A549 (cell line): Measurements from ENCODE around the gene GPR25. TPM values are rescaled to one million over a fixed set of nuclear protein-coding genes. Genes with fewer than 3 reads are reported as not detected.
"Not testable (repeated sequence)": the region's sequence is repeated elsewhere in the genome, so short reads cannot be mapped to it uniquely, and the experiment has no call there.

Experiments
- ATAC-seq, 2 experiments: fragments of 200-7000 bp in 1 of 2; fragments of >200 bp in 1 of 2; cut with Nextera tagmentation in 1 of 2; cut with Tn5 transposase in 1 of 2; 3 replicates each; pipeline versions ENCODE4 v1.8.0 to v1.9.1; 2018 to 2020; ENCODE audit warnings: mild to moderate bottlenecking in 1 of 2, moderate library complexity in 1 of 2
- CTCF ChIA-PET: fragments of 300-600 bp; sonication (Branson Sonifier 250); formaldehyde crosslinking; extraction: SDS; loops from one replicate; lab custom pipeline; 2021; ENCODE audit warnings: antibody characterized with exemption, inconsistent platforms; lab: Yijun Ruan, JAX
- POLR2A ChIA-PET: fragments of 350-600 bp; formaldehyde crosslinking; extraction: SDS; loops from one replicate; lab custom pipeline; 2021; ENCODE audit warnings: antibody characterized with exemption, inconsistent platforms; lab: Yijun Ruan, JAX
- DNase-seq, 2 experiments: peaks; one replicate each; pipeline versions ENCODE4 v3.0.0 to v3.0.0-alpha.2; 2011 to 2016; ENCODE audit warnings: low read depth in 1 of 2, low spot score in 1 of 2
- FAIRE-seq: peaks from 2 replicates; lab custom pipeline; 2011; peaks lifted over from hg19 to GRCh38; lab: Jason Lieb, UNC
- H3K27ac ChIP-seq, 2 experiments: fragments of >200 bp; sonication (Bioruptor Twin); formaldehyde crosslinking; 3 replicates each; pipeline ENCODE4 v1.5.1; 2016 to 2017
- H3K4me1 ChIP-seq: fragments of >200 bp; sonication (Bioruptor Twin); formaldehyde crosslinking; 3 replicates; pipeline ENCODE4 v1.6.1; 2016
- H3K4me2 ChIP-seq: fragments of >200 bp; sonication (Bioruptor Twin); formaldehyde crosslinking; 3 replicates; pipeline ENCODE4 v1.6.1; 2016
- H3K4me3 ChIP-seq: fragments of >200 bp; sonication (Bioruptor Twin); formaldehyde crosslinking; 3 replicates; pipeline ENCODE4 v1.5.1; 2016
- H3K9me3 ChIP-seq: fragments of >200 bp; sonication (Bioruptor Twin); formaldehyde crosslinking; 3 replicates; pipeline ENCODE4 v1.6.1; 2016
- ATOH8 ChIP-seq: fragments of 250-450 bp; sonication (Bioruptor Pico); IDR thresholded peaks from 2 replicates; pipeline ENCODE4 v1.5.0; 2020; ENCODE audit warnings: low read depth, mild to moderate bottlenecking, moderate library complexity
- BCL3 ChIP-seq: fragments of >200 bp; sonication (Bioruptor Twin); formaldehyde crosslinking; IDR thresholded peaks from 3 replicates; pipeline ENCODE4 v1.6.1; 2016
- CBX8 ChIP-seq: fragments of 200-600 bp; sonication (generic); IDR thresholded peaks from 2 replicates; pipeline ENCODE4 v1.6.1; 2016
- CTCF ChIP-seq: fragments of >200 bp; sonication (Bioruptor Twin); formaldehyde crosslinking; IDR thresholded peaks from 3 replicates; pipeline ENCODE4 v1.5.1; 2016
- E2F6 ChIP-seq: IDR thresholded peaks from 2 replicates; pipeline ENCODE4 v1.6.1; 2012; ENCODE audit warnings: low read depth, borderline replicate concordance
- FOSB ChIP-seq: fragments of 250-450 bp; sonication (Bioruptor Pico); IDR thresholded peaks from 2 replicates; pipeline ENCODE4 v1.5.0; 2020; ENCODE audit warnings: mild to moderate bottlenecking, moderate library complexity
- FOXS1 ChIP-seq: fragments of 250-450 bp; sonication (Bioruptor Pico); IDR thresholded peaks from 2 replicates; pipeline ENCODE4 v1.5.0; 2020; ENCODE audit warnings: mild to moderate bottlenecking, moderate library complexity
- HES2 ChIP-seq: fragments of >200 bp; sonication (Bioruptor Twin); formaldehyde crosslinking; IDR thresholded peaks from 2 replicates; pipeline ENCODE4 v1.6.1; 2016
- HEYL ChIP-seq: fragments of 250-450 bp; sonication (Bioruptor Pico); IDR thresholded peaks from 2 replicates; pipeline ENCODE4 v1.8.0; 2021; ENCODE audit warnings: mild to moderate bottlenecking, moderate library complexity
- HOXB13 ChIP-seq: fragments of 250-450 bp; sonication (Bioruptor Pico); IDR thresholded peaks from 2 replicates; pipeline ENCODE4 v1.5.0; 2020; ENCODE audit warnings: low read depth, mild to moderate bottlenecking, moderate library complexity
- KDM1A ChIP-seq: fragments of 200-600 bp; sonication (generic); IDR thresholded peaks from 2 replicates; pipeline ENCODE4 v1.6.1; 2016; ENCODE audit warnings: low read depth, mild to moderate bottlenecking
- KDM5A ChIP-seq: fragments of 200-600 bp; sonication (generic); IDR thresholded peaks from 2 replicates; pipeline ENCODE4 v1.6.1; 2016; ENCODE audit warnings: antibody characterized with exemption, mild to moderate bottlenecking
- NPAS2 ChIP-seq: fragments of 250-450 bp; sonication (Bioruptor Pico); IDR thresholded peaks from 2 replicates; pipeline ENCODE4 v1.8.0; 2022; ENCODE audit warnings: mild to moderate bottlenecking, moderate library complexity, borderline replicate concordance
- NR3C1 ChIP-seq: fragments of >200 bp; sonication (Bioruptor Twin); formaldehyde crosslinking; IDR thresholded peaks from 3 replicates; pipeline ENCODE4 v1.6.1; 2017
- PBX3 ChIP-seq: IDR thresholded peaks from 2 replicates; pipeline ENCODE4 v1.6.1; 2012
- PHF8 ChIP-seq: fragments of 200-600 bp; sonication (generic); IDR thresholded peaks from 2 replicates; pipeline ENCODE4 v1.6.1; 2016; ENCODE audit warnings: low read depth, mild to moderate bottlenecking, antibody characterized with exemption, moderate library complexity, borderline replicate concordance
- POLR2A ChIP-seq: IDR thresholded peaks from 2 replicates; pipeline ENCODE4 v1.6.1; 2012; ENCODE audit warnings: mild to moderate bottlenecking, low read length
- POLR2AphosphoS2 ChIP-seq: conservative IDR thresholded peaks from 2 replicates; pipeline ENCODE4 v1.6.1; 2012; ENCODE audit warnings: low read length, improper control_type of control experiment, inconsistent platforms
- RARB ChIP-seq: fragments of 250-450 bp; sonication (Bioruptor Pico); IDR thresholded peaks from 2 replicates; pipeline ENCODE4 v1.8.0; 2021; ENCODE audit warnings: mild to moderate bottlenecking, moderate library complexity
- SMC3 ChIP-seq: fragments of >200 bp; sonication (Bioruptor Twin); formaldehyde crosslinking; IDR thresholded peaks from 3 replicates; pipeline ENCODE4 v1.6.1; 2018; ENCODE audit warnings: inconsistent platforms
- SREBF2 ChIP-seq: fragments of 450-650 bp; IDR thresholded peaks from 2 replicates; pipeline ENCODE4 v1.6.1; 2014; ENCODE audit warnings: mild to moderate bottlenecking, moderate library complexity
- TFCP2L1 ChIP-seq: fragments of 250-450 bp; sonication (Bioruptor Pico); IDR thresholded peaks from 2 replicates; pipeline ENCODE4 v1.5.0; 2021; ENCODE audit warnings: mild to moderate bottlenecking
- USF2 ChIP-seq: fragments of 450-650 bp; IDR thresholded peaks from 2 replicates; pipeline ENCODE4 v1.6.1; 2014; ENCODE audit warnings: antibody characterized with exemption
- ZC3H11A ChIP-seq: fragments of 450-650 bp; IDR thresholded peaks from 2 replicates; pipeline ENCODE4 v1.6.1; 2014; ENCODE audit warnings: antibody characterized with exemption, mild to moderate bottlenecking
- ZNF302 ChIP-seq: fragments of 250-450 bp; sonication (Bioruptor Pico); IDR thresholded peaks from 2 replicates; pipeline ENCODE4 v1.9.0; 2021; ENCODE audit warnings: inconsistent platforms, mild to moderate bottlenecking, moderate library complexity
- WGBS: methylation state at CpG from one replicate; pipeline ENCODE4 v1.1.6; 2017; ENCODE audit errors: missing lambda C conversion rate; 5-methylcytosine and 5-hydroxymethylcytosine counted together
- polyA plus RNA-seq, 4 experiments: library from polyadenylated mRNA; depleted of rRNA in 3 of 4; stranded (reverse); fragments of >200 nt; fragmentation: RNase III in 1 of 4; extraction: RNeasy Plus Mini Kit Qiagen cat#74134 plus additional on column Dnase treatment in 1 of 4; gene quantifications; 2 replicates in 3 of 4; 3 replicates in 1 of 4; pipeline ENCODE4 v1.2.3, GENCODE V29; 2011 to 2017

The GPR25 gene
- polyA plus RNA-seq, 2 of the 4 experiments (the other 2 are of a cell fraction): not detected

- Histone ChIP-seq H3K4me3 (no peak overlapping the region), H3K4me2 (no peak overlapping the region), H3K9me3 (no peaks in the 10 kb centered on the region), H3K4me1 (peaks cover 56% of the 10 kb centered on the region), H3K27ac (peak overlapping the region in 1 of 2 experiments; percentile 82; a peak in 3 of 6 replicates)
- TF ChIP-seq KDM5A: no peak
- TF ChIP-seq TFCP2L1 (CRISPR knock-in tag): no peak
- no peak for TF ChIP-seq E2F6
- no peak for TF ChIP-seq NR3C1
- no peak for TF ChIP-seq USF2
- no peak for TF ChIP-seq BCL3
- TF ChIP-seq HES2: no peak
- TF ChIP-seq PHF8: no peak
- no peak for TF ChIP-seq CBX8
- no peak for TF ChIP-seq FOSB
- no peak for TF ChIP-seq CTCF
- no peak for TF ChIP-seq ATOH8 (CRISPR knock-in tag)
- no peak for TF ChIP-seq NPAS2 (CRISPR knock-in tag)
- TF ChIP-seq FOXS1 (CRISPR knock-in tag): no peak
- TF ChIP-seq PBX3: no peak
- no peak for TF ChIP-seq SREBF2
- TF ChIP-seq SMC3: no peak
- no peak for TF ChIP-seq ZC3H11A
- POLR2A ChIA-PET: interaction anchor here (3.9 kb wide), 1 partner anchor 13 kb away, joined by 58 read pairs; the partner anchor contains the start of gene INAVA
- DNase-seq: no peak
- WGBS: 53% methylated on average over 4 of the region's 4 CpGs
- CTCF ChIA-PET: no interaction called here
- FAIRE-seq: no peak
- no peak for ATAC-seq
Measured at GRCh38 chr1:200909757-200910239, 37.0 kb downstream of the GPR25 start.

- 96% methylated on average over 17 of the region's 24 CpGs for WGBS
- CTCF ChIA-PET: interaction anchor here (1.2 kb wide), 1 partner anchor 21 kb away, joined by 4 read pairs; no protein-coding TSS in a partner anchor
- TF ChIP-seq KDM1A (no peak), HOXB13 (CRISPR knock-in tag) (no peak), RARB (no peak), POLR2AphosphoS2 (no peak), HEYL (CRISPR knock-in tag) (no peak), ZNF302 (CRISPR knock-in tag) (no peak), NR3C1 (no peak), POLR2A (no peak), KDM5A (no peak)
- Histone ChIP-seq H3K9me3 (no peaks in the 10 kb centered on the region), H3K4me3 (no peak overlapping the region), H3K4me1 (peaks cover 45% of the 10 kb centered on the region), H3K27ac (no peak overlapping the region), H3K4me2 (no peak overlapping the region)
- no peak for ATAC-seq
- POLR2A ChIA-PET: interaction anchor here (0.9 kb wide), 1 partner anchor 15 kb away, joined by 4 read pairs; no protein-coding TSS in a partner anchor
- no peak for DNase-seq
- no peak for FAIRE-seq
Measured at GRCh38 chr1:200911361-200911760, 38.6 kb downstream of the GPR25 start.

GRCh38 chr1:200911936-200912335, 39.2 kb downstream of the GPR25 start:
- Histone ChIP-seq H3K4me1 (peaks cover 45% of the 10 kb centered on the region), H3K27ac (peak overlapping the region in 1 of 2 experiments; percentile 25; a peak in 2 of 6 replicates)
- ATAC-seq, H3K9me3 ChIP-seq, H3K4me2 ChIP-seq, FAIRE-seq, DNase-seq, H3K4me3 ChIP-seq: not testable (repeated sequence)
- ChIA-PET POLR2A (interaction anchor here (1.5 kb wide), 1 partner anchor 16 kb away, joined by 5 read pairs; no protein-coding TSS in a partner anchor), CTCF (interaction anchor here (0.6 to 1.6 kb wide), 3 partner anchors 14 to 60 kb away, joined by 3 to 6 read pairs (median 4); no protein-coding TSS in a partner anchor)
- WGBS: 93% methylated on average over 3 of the region's 21 CpGs
